ENCODE measurements around the gene GCHFR.

The GCHFR gene

GRCh38 chr15:40782609-40783227, 18.9 kb downstream of the GCHFR start (continued):
- TF ChIP-seq ZSCAN30 (tag by site-specific recombination; IDR thresholded peaks at IDR 0.05) = peak; percentile 79; the same call in 1 of the 2 replicates
- no peak for TF ChIP-seq ZFP37 (tag by site-specific recombination; IDR thresholded peaks at IDR 0.05)
- no peak for TF ChIP-seq ZNF701 (tag by site-specific recombination; IDR thresholded peaks at IDR 0.05)
- TF ChIP-seq TRIM28 (IDR thresholded peaks at IDR 0.05; ENCODE audit: borderline replicate concordance, low read length) = no peak
- TF ChIP-seq ZNF324 (tag by site-specific recombination; IDR thresholded peaks at IDR 0.05) = no peak
- no peak for TF ChIP-seq ZNF610 (tag by site-specific recombination; IDR thresholded peaks at IDR 0.05; ENCODE audit: borderline replicate concordance)
- no peak for TF ChIP-seq ZNF398 (tag by site-specific recombination; IDR thresholded peaks at IDR 0.05)
- TF ChIP-seq ZNF510 (tag by site-specific recombination; IDR thresholded peaks at IDR 0.05; ENCODE audit: insufficient replicate concordance) = no peak
- TF ChIP-seq ZNF660 (tag by site-specific recombination; IDR thresholded peaks at IDR 0.05) = 0 out of 2 replicates have a peak, but pooled peaks have one; percentile 20
- TF ChIP-seq ZNF596 (tag by site-specific recombination; IDR thresholded peaks at IDR 0.05) = no peak
- no peak for TF ChIP-seq ZNF426 (tag by site-specific recombination; IDR thresholded peaks at IDR 0.05)
- no peak for TF ChIP-seq GLIS2 (tag by site-specific recombination; IDR thresholded peaks at IDR 0.05)
- no peak for TF ChIP-seq ZNF138 (tag by site-specific recombination; IDR thresholded peaks at IDR 0.05; ENCODE audit: borderline replicate concordance)
- no peak for TF ChIP-seq ZNF280D (tag by site-specific recombination; IDR thresholded peaks at IDR 0.05)
- TF ChIP-seq ZNF600 (tag by site-specific recombination; IDR thresholded peaks at IDR 0.05) = 0 out of 2 replicates have a peak, but pooled peaks have one; percentile 20
- TF ChIP-seq SALL2 (tag by site-specific recombination; IDR thresholded peaks at IDR 0.05; ENCODE audit: borderline replicate concordance) = no peak

GRCh38 chr15:40785164-40785563, 21.3 kb downstream of the GCHFR start:
- Histone ChIP-seq H3K36me3 (ENCODE audit: control insufficient read depth in 2 of 2, insufficient read depth in 1 of 2, low read length in 2 of 2) (no peaks in the 10 kb centered on the region; a peak in 1 of 3 replicates), H3K27ac (ENCODE audit: extremely low read depth, low read depth, low read length) (no peak overlapping the region), H3K4me3 (ENCODE audit: low read depth, low read length) (no peak overlapping the region), H3K4me1 (ENCODE audit: control insufficient read depth, insufficient read depth, low read length) (peaks cover 8% of the 10 kb centered on the region), H3K9me3 (ENCODE audit: control insufficient read depth, insufficient read depth, low read depth, low read length) (no peaks in the 10 kb centered on the region)
- POLR2A ChIA-PET = no interaction called here
- CTCF ChIA-PET = interaction anchor here (0.6 to 3.2 kb wide), 10 partner anchors 8 to 445 kb away, joined by 3 to 15 read pairs (median 4); partner anchors contain the start of genes C15orf62, CCDC9B and VPS18
- TF ChIP-seq ZNF513 (tag by site-specific recombination; IDR thresholded peaks at IDR 0.05) (no peak), ZNF2 (tag by site-specific recombination; IDR thresholded peaks at IDR 0.05) (no peak), ZFP69B (tag by site-specific recombination; IDR thresholded peaks at IDR 0.05) (no peak), ZNF768 (tag by site-specific recombination; IDR thresholded peaks at IDR 0.05) (no peak), ZNF274 (IDR thresholded peaks at IDR 0.05; ENCODE audit: low read length) (no peak), ZNF274 (tag by site-specific recombination; IDR thresholded peaks at IDR 0.05; ENCODE audit: borderline replicate concordance) (no peak), ZNF155 (tag by site-specific recombination; IDR thresholded peaks at IDR 0.05) (no peak), ZNF146 (tag by site-specific recombination; IDR thresholded peaks at IDR 0.05) (no peak), ZBTB6 (tag by site-specific recombination; IDR thresholded peaks at IDR 0.05) (no peak), ZNF26 (tag by site-specific recombination; IDR thresholded peaks at IDR 0.05) (no peak), ZNF324 (tag by site-specific recombination; IDR thresholded peaks at IDR 0.05) (no peak), ZNF791 (tag by site-specific recombination; IDR thresholded peaks at IDR 0.05) (no peak), ZNF654 (tag by site-specific recombination; IDR thresholded peaks at IDR 0.05; ENCODE audit: low read depth) (no peak), ZNF10 (tag by site-specific recombination; IDR thresholded peaks at IDR 0.05) (no peak)

Measured in HEK293 (cell line).